ENCODE measurements around the gene WDR86. TPM values are rescaled to one million over a fixed set of nuclear protein-coding genes. Genes with fewer than 3 reads are reported as not detected.

WDR86 gene
- total and polyA plus RNA-seq, 2 of the 4 experiments (the other 2 are of a cell fraction), result not detected

- no peak for TF ChIP-seq CTCF (conservative IDR thresholded peaks at IDR 0.05; ENCODE audit: low read depth, low read length)
- TF ChIP-seq MAFK (IDR thresholded peaks at IDR 0.05; ENCODE audit: low read depth, low read length), result no peak
- TF ChIP-seq ELK1 (IDR thresholded peaks at IDR 0.05; ENCODE audit: borderline replicate concordance, low read depth, low read length), result no peak
- TF ChIP-seq MXI1 (IDR thresholded peaks at IDR 0.05; ENCODE audit: borderline replicate concordance, low read depth, low read length), result no peak
- no peak for TF ChIP-seq NFE2L2 (IDR thresholded peaks at IDR 0.05; ENCODE audit: low read depth, low read length)
- no peak for TF ChIP-seq RAD21 (IDR thresholded peaks at IDR 0.05; ENCODE audit: low read length)
- TF ChIP-seq CHD1 (IDR thresholded peaks at IDR 0.05; ENCODE audit: low read depth, low read length), result no peak
- no peak for TF ChIP-seq RCOR1 (IDR thresholded peaks at IDR 0.05; ENCODE audit: insufficient replicate concordance, low read length)
- TF ChIP-seq MAZ (IDR thresholded peaks at IDR 0.05; ENCODE audit: borderline replicate concordance, low read depth, low read length), result no peak
- TF ChIP-seq RFX5 (IDR thresholded peaks at IDR 0.05; ENCODE audit: low read depth, low read length), result no peak
- no peak for TF ChIP-seq BHLHE40 (IDR thresholded peaks at IDR 0.05; ENCODE audit: low read depth, low read length)
- TF ChIP-seq POLR2A (IDR thresholded peaks at IDR 0.05; ENCODE audit: low read depth, low read length), result no peak
- no peak for TF ChIP-seq CEBPB (IDR thresholded peaks at IDR 0.05; ENCODE audit: low read depth, low read length)
- no peak for TF ChIP-seq FOS (IDR thresholded peaks at IDR 0.05; ENCODE audit: low read depth, low read length)
- no peak for TF ChIP-seq USF2 (IDR thresholded peaks at IDR 0.05; ENCODE audit: low read depth, low read length)
- no peak for TF ChIP-seq SMC3 (IDR thresholded peaks at IDR 0.05; ENCODE audit: low read depth, low read length)
- Histone ChIP-seq H4K5ac (ENCODE audit: low read depth, low read length) (no peak overlapping the region), H3K27me3 (ENCODE audit: control insufficient read depth, insufficient read depth, low read length) (no peaks in the 10 kb centered on the region; the same call in 1 of the 2 replicates), H2AK9ac (replicated peaks; ENCODE audit: low read depth, low read length, poor library complexity) (no peak overlapping the region), H3K14ac (replicated peaks; ENCODE audit: low read depth, low read length) (no peak overlapping the region), H3K56ac (ENCODE audit: extremely low read depth, insufficient read depth, low read length) (no peak overlapping the region), H3K4me1 (ENCODE audit: control insufficient read depth, insufficient read depth, low read length) (peaks cover 3% of the 10 kb centered on the region), H4K8ac (ENCODE audit: low read depth in 2 of 2, low read length in 2 of 2) (no peak overlapping the region), H3K4me3 (ENCODE audit: insufficient read depth, low read depth, low read length) (no peak overlapping the region), H3K27ac (ENCODE audit: insufficient read depth, low read length) (no peak overlapping the region), H2AFZ (replicated peaks; ENCODE audit: low read length, poor library complexity) (no peak overlapping the region), H3K36me3 (ENCODE audit: control insufficient read depth, insufficient read depth, low read length) (peaks cover 16% of the 10 kb centered on the region), H3K4ac (ENCODE audit: low read depth, low read length) (no peak overlapping the region), H3K9me3 (ENCODE audit: control insufficient read depth, insufficient read depth, low read length) (peaks cover 3% of the 10 kb centered on the region; the same call in 1 of the 2 replicates), H4K20me1 (ENCODE audit: insufficient read depth, low read length) (no peaks in the 10 kb centered on the region; the same call in 1 of the 2 replicates), H3K9ac (ENCODE audit: low read depth, low read length) (no peak overlapping the region), H3K23ac (ENCODE audit: low read depth, low read length) (peak overlapping the region; percentile 78), H3K9me1 (ENCODE audit: insufficient read depth, low read length) (peaks cover 3% of the 10 kb centered on the region; the same call in 1 of the 2 replicates), H2BK120ac (ENCODE audit: low read depth, low read length) (no peak overlapping the region), H2BK15ac (ENCODE audit: low read depth, low read length) (no peak overlapping the region), H2BK5ac (ENCODE audit: low read depth, low read length, poor library complexity, severe bottlenecking) (no peak overlapping the region), H2BK20ac (ENCODE audit: low read depth, low read length) (no peak overlapping the region), H3K18ac (ENCODE audit: low read depth, low read length) (no peak overlapping the region), H3K4me2 (ENCODE audit: low read depth, low read length) (no peak overlapping the region), H3K79me1 (ENCODE audit: low read depth in 1 of 2, low read length in 2 of 2) (peaks cover 14 to 26% of the 10 kb centered on the region in 2 experiments), H4K91ac (ENCODE audit: insufficient read depth, low read depth, low read length) (no peak overlapping the region; the same call in 1 of the 2 replicates), H2AK5ac (ENCODE audit: low read depth, low read length) (no peak overlapping the region)
- no peak for ATAC-seq (ENCODE audit: low read depth)
- intact Hi-C loops (cut with micrococcal nuclease) (no loop called here), in situ Hi-C loops (cut with MboI; ENCODE audit: low sequenced_read_pairs) (no loop called here), dilution Hi-C loops (cut with HindIII; ENCODE audit: low sequenced_read_pairs, unreplicated experiment) (no loop called here)
- BruUV-seq (replicated peaks), result no TSS peak
- ChIA-PET CTCF (no interaction called here), POLR2A (ENCODE audit: unreplicated experiment) (no interaction called here)
- DNase-seq, result no peak
- WGBS, 2 experiments (ENCODE audit: extremely low coverage in 2 of 2, insufficient read length in 1 of 2), result 93% methylated on average over 2 of the region's 9 CpGs; no CpG with 5 or more reads in 1 of the 2 experiments
Observed at GRCh38 chr7:151343516-151343915, 66.3 kb downstream of the WDR86 start.
